HepG2 (cell line): Measurements from ENCODE around the gene EPN2. TPM values are rescaled to one million over a fixed set of nuclear protein-coding genes. Genes with fewer than 3 reads are reported as not detected.
A peak's percentile ranks its signal among the peaks of the same experiment; 100 is the strongest.

Source experiments
- HNF1B ChIP-seq: sonication (generic); formaldehyde crosslinking; IDR thresholded peaks from 2 replicates; pipeline ENCODE4 v1.5.1; 2020; ENCODE audit warnings: mild to moderate bottlenecking, moderate library complexity, missing genetic modification reagents
- HNRNPL ChIP-seq: fragments of 200-400 bp; formaldehyde crosslinking; IDR thresholded peaks from 2 replicates; pipeline ENCODE4 v1.6.1; 2017; ENCODE audit warnings: mild to moderate bottlenecking, low read depth, low read length
- HOXA5 ChIP-seq: sonication (generic); formaldehyde crosslinking; IDR thresholded peaks from 2 replicates; pipeline ENCODE4 v1.4.0; 2020; ENCODE audit warnings: missing genetic modification reagents
- MIXL1 ChIP-seq: IDR thresholded peaks from 2 replicates; pipeline ENCODE4 v1.6.1; 2016
- MTA3 ChIP-seq: sonication (generic); formaldehyde crosslinking; IDR thresholded peaks from 2 replicates; pipeline ENCODE4 v1.4.0; 2020; ENCODE audit warnings: missing genetic modification reagents
- NR2F2 ChIP-seq: IDR thresholded peaks from 2 replicates; pipeline ENCODE4 v1.6.1; 2012; ENCODE audit warnings: low read depth, inconsistent platforms, borderline replicate concordance
- PTBP1 ChIP-seq: fragments of 200-400 bp; formaldehyde crosslinking; IDR thresholded peaks from 2 replicates; pipeline ENCODE4 v1.6.1; 2018; ENCODE audit warnings: low read length, low read depth; ENCODE audit not compliant: poor library complexity, severe bottlenecking
- RXRB ChIP-seq: IDR thresholded peaks from 2 replicates; pipeline ENCODE4 v1.6.1; 2016; ENCODE audit warnings: borderline replicate concordance, missing genetic modification reagents, missing compliant biosample characterization
- TARDBP ChIP-seq: sonication (generic); formaldehyde crosslinking; IDR thresholded peaks from 2 replicates; pipeline ENCODE4 v1.8.0; 2022; ENCODE audit warnings: mild to moderate bottlenecking, missing genetic modification reagents
- ZFP82 ChIP-seq: sonication (generic); formaldehyde crosslinking; IDR thresholded peaks from 2 replicates; pipeline ENCODE4 v1.5.1; 2020; ENCODE audit warnings: mild to moderate bottlenecking, missing genetic modification reagents, borderline replicate concordance
- ZIK1 ChIP-seq: sonication (generic); formaldehyde crosslinking; IDR thresholded peaks from 2 replicates; pipeline ENCODE4 v1.5.0; 2020; ENCODE audit warnings: mild to moderate bottlenecking, low read depth, missing genetic modification reagents, borderline replicate concordance
- ZNF136 ChIP-seq: sonication (generic); formaldehyde crosslinking; IDR thresholded peaks from 2 replicates; pipeline ENCODE4 v1.8.1; 2022; ENCODE audit warnings: low read depth, mild to moderate bottlenecking, moderate library complexity, missing genetic modification reagents
- ZNF329 ChIP-seq: sonication (generic); formaldehyde crosslinking; IDR thresholded peaks from 2 replicates; pipeline ENCODE4 v1.9.0; 2021; ENCODE audit warnings: low read depth, mild to moderate bottlenecking, missing genetic modification reagents
- ZNF530 ChIP-seq: sonication (generic); formaldehyde crosslinking; IDR thresholded peaks from 2 replicates; pipeline ENCODE4 v1.5.0; 2020; ENCODE audit warnings: low read depth, mild to moderate bottlenecking, missing genetic modification reagents
- polyA plus RNA-seq, 8 experiments: library from polyadenylated mRNA; depleted of rRNA in 3 of 8; stranded (reverse) in 7 of 8; unstranded in 1 of 8; fragments of >200 nt; fragmentation: Illumina TruSeq in 4 of 8; extraction: Trizol in 4 of 8; gene quantifications; 2 replicates each; pipeline versions ENCODE4 v1.2.1 to v1.2.3, GENCODE V29; 2011 to 2016; ENCODE audit warnings: low read depth in 4 of 8, missing spikeins in 1 of 8, mixed read lengths in 1 of 8; ENCODE audit not compliant: insufficient read depth in 1 of 8
- total RNA-seq, 5 experiments: library from RNA; depleted of rRNA; stranded (reverse); fragments of >200 nt; fragmentation: Illumina TruSeq; extraction: Trizol; gene quantifications; 2 replicates each; pipeline ENCODE4 v1.2.3, GENCODE V29; 2016; ENCODE audit warnings: low read depth in 1 of 5
- TF ChIP-seq, protein P1 (sequence below): sonication (generic); formaldehyde crosslinking; IDR thresholded peaks from 2 replicates; pipeline ENCODE4 v1.5.0; 2020; ENCODE audit warnings: mild to moderate bottlenecking, missing genetic modification reagents, borderline replicate concordance
- TF ChIP-seq, protein P2 (sequence below): sonication (generic); formaldehyde crosslinking; IDR thresholded peaks from 2 replicates; pipeline ENCODE4 v1.4.0; 2020; ENCODE audit warnings: missing genetic modification reagents, mild to moderate bottlenecking, borderline replicate concordance
- TF ChIP-seq, protein P3 (sequence below): sonication (generic); formaldehyde crosslinking; conservative IDR thresholded peaks from 2 replicates; pipeline ENCODE4 v1.4.0; 2020; ENCODE audit warnings: missing genetic modification reagents
- TF ChIP-seq, protein P4 (sequence below): sonication (generic); formaldehyde crosslinking; IDR thresholded peaks from 2 replicates; pipeline ENCODE4 v1.8.0; 2022; ENCODE audit warnings: missing genetic modification reagents, mild to moderate bottlenecking, inconsistent platforms, borderline replicate concordance
- TF ChIP-seq, protein P5 (sequence below): IDR thresholded peaks from 2 replicates; pipeline ENCODE4 v1.6.1; 2016; ENCODE audit warnings: low read depth, borderline replicate concordance

The EPN2 gene
- total and polyA plus RNA-seq, 2 of the 13 experiments (the other 11 are each of a cell fraction or from before 2014, with no cell fraction given): 7.8 to 19.2 TPM

- TF ChIP-seq, protein P1, sequence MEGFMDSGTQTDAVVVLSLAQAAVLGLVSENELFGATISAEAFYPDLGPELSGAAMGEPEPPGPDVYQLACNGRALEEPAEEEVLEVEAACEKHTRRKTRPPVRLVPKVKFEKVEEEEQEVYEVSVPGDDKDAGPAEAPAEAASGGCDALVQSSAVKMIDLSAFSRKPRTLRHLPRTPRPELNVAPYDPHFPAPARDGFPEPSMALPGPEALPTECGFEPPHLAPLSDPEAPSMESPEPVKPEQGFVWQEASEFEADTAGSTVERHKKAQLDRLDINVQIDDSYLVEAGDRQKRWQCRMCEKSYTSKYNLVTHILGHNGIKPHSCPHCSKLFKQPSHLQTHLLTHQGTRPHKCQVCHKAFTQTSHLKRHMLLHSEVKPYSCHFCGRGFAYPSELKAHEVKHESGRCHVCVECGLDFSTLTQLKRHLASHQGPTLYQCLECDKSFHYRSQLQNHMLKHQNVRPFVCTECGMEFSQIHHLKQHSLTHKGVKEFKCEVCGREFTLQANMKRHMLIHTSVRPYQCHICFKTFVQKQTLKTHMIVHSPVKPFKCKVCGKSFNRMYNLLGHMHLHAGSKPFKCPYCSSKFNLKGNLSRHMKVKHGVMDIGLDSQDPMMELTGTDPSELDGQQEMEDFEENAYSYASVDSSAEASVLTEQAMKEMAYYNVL: 0 out of 2 replicates have a peak, but pooled peaks have one; percentile 49
- TF ChIP-seq ZNF530 (no peak), HOXA5 (CRISPR knock-in tag) (no peak), TARDBP (CRISPR knock-in tag) (no peak), ZNF329 (no peak), ZNF136 (CRISPR knock-in tag) (no peak), RXRB (CRISPR knock-in tag) (0 out of 2 replicates have a peak, but pooled peaks have one; percentile 36), MIXL1 (no peak), HNF1B (CRISPR knock-in tag) (no peak), MTA3 (CRISPR knock-in tag) (no peak), ZFP82 (CRISPR knock-in tag) (no peak), PTBP1 (peak; percentile 1), NR2F2 (no peak), HNRNPL (peak; percentile 86), ZIK1 (no peak)
- TF ChIP-seq, protein P2, sequence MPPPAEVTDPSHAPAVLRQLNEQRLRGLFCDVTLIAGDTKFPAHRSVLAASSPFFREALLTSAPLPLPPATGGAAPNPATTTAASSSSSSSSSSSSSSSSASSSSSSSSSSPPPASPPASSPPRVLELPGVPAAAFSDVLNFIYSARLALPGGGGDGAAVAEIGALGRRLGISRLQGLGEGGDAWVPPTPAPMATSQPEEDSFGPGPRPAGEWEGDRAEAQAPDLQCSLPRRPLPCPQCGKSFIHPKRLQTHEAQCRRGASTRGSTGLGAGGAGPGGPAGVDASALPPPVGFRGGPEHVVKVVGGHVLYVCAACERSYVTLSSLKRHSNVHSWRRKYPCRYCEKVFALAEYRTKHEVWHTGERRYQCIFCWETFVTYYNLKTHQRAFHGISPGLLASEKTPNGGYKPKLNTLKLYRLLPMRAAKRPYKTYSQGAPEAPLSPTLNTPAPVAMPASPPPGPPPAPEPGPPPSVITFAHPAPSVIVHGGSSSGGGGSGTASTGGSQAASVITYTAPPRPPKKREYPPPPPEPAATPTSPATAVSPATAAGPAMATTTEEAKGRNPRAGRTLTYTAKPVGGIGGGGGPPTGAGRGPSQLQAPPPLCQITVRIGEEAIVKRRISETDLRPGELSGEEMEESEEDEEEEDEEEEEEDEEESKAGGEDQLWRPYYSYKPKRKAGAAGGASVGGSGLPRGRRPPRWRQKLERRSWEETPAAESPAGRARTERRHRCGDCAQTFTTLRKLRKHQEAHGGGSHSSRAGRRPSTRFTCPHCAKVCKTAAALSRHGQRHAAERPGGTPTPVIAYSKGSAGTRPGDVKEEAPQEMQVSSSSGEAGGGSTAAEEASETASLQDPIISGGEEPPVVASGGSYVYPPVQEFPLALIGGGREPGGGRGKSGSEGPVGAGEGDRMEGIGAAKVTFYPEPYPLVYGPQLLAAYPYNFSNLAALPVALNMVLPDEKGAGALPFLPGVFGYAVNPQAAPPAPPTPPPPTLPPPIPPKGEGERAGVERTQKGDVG (CRISPR knock-in tag): no peak; the same call in 1 of the 2 replicates
- TF ChIP-seq, protein P3, sequence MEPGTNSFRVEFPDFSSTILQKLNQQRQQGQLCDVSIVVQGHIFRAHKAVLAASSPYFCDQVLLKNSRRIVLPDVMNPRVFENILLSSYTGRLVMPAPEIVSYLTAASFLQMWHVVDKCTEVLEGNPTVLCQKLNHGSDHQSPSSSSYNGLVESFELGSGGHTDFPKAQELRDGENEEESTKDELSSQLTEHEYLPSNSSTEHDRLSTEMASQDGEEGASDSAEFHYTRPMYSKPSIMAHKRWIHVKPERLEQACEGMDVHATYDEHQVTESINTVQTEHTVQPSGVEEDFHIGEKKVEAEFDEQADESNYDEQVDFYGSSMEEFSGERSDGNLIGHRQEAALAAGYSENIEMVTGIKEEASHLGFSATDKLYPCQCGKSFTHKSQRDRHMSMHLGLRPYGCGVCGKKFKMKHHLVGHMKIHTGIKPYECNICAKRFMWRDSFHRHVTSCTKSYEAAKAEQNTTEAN: no peak
- TF ChIP-seq, protein P4, sequence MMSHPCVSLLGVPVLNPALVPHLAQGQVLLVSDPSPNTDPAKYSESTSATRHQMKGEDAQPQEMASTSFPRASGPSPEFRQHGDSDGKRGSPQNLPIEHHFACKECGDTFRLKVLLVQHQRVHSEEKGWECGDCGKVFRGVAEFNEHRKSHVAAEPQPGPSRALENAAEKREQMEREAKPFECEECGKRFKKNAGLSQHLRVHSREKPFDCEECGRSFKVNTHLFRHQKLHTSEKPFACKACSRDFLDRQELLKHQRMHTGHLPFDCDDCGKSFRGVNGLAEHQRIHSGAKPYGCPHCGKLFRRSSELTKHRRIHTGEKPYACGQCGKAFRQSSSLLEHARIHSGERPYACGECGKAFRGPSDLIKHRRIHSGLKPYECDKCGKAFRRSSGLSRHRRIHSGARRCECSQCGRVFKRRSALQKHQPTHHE (CRISPR knock-in tag): no peak
- TF ChIP-seq, protein P5, sequence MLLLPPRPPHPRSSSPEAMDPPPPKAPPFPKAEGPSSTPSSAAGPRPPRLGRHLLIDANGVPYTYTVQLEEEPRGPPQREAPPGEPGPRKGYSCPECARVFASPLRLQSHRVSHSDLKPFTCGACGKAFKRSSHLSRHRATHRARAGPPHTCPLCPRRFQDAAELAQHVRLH: no peak
Observed at GRCh38 chr17:19364699-19365498, 127.7 kb downstream of the EPN2 start (continued).
